CD14-positive monocyte (primary cell): Measurements from ENCODE around the gene ASNSD1. TPM values are rescaled to one million over a fixed set of nuclear protein-coding genes. Genes with fewer than 3 reads are reported as not detected.
"Not testable (repeated sequence)": the region's sequence is repeated elsewhere in the genome, so short reads cannot be mapped to it uniquely, and the experiment has no call there.

Source experiments
- DNase-seq, 3 donors: peaks; one replicate each; pipeline ENCODE4 v3.0.0-alpha.2; 2011 to 2022
- H2AFZ ChIP-seq: 2 replicates; pipeline ENCODE4 v1.6.0; 2012; ENCODE audit warnings: mild to moderate bottlenecking, low read depth, low read length, inconsistent platforms; ENCODE audit not compliant: insufficient read depth, poor library complexity, severe bottlenecking
- H3K27ac ChIP-seq, 2 donors: 1 replicate in 1 of 2; 2 replicates in 1 of 2; pipeline ENCODE4 v1.5.1; 2012 to 2013; ENCODE audit warnings: low read length in 2 of 2, control low read depth in 1 of 2, inconsistent platforms in 1 of 2, low read depth in 1 of 2, mild to moderate bottlenecking in 1 of 2
- H3K27me3 ChIP-seq, 2 donors: one replicate each; pipeline versions ENCODE4 v1.6.0 to v1.6.1; 2011 to 2013; ENCODE audit warnings: low read length in 2 of 2; ENCODE audit not compliant: control insufficient read depth in 2 of 2, insufficient read depth in 2 of 2
- H3K36me3 ChIP-seq, 2 donors: replicated peaks in 1 of 2; 1 replicate in 1 of 2; 2 replicates in 1 of 2; pipeline versions ENCODE4 v1.5.1 to v1.6.1; 2012 to 2013; ENCODE audit warnings: low read length in 2 of 2, control low read depth in 1 of 2, inconsistent platforms in 1 of 2, mild to moderate bottlenecking in 1 of 2; ENCODE audit not compliant: insufficient read depth in 2 of 2, control insufficient read depth in 1 of 2
- H3K4me1 ChIP-seq, 2 donors: 1 replicate in 1 of 2; 2 replicates in 1 of 2; pipeline versions ENCODE4 v1.5.1 to v1.6.1; 2012 to 2013; ENCODE audit warnings: low read length in 2 of 2, control low read depth in 1 of 2, inconsistent platforms in 1 of 2, mild to moderate bottlenecking in 1 of 2, moderate library complexity in 1 of 2; ENCODE audit not compliant: insufficient read depth in 2 of 2, control insufficient read depth in 1 of 2
- H3K4me2 ChIP-seq: replicated peaks from 2 replicates; pipeline ENCODE3; 2012; ENCODE audit warnings: low read length, moderate library complexity, mild to moderate bottlenecking; ENCODE audit not compliant: poor library complexity, severe bottlenecking; ENCODE audit errors: extremely low read depth
- H3K4me3 ChIP-seq, 3 experiments: fragments of 200-600 bp in 1 of 3; sonication (generic) in 1 of 3; replicated peaks in 1 of 3; 1 replicate in 2 of 3; 2 replicates in 1 of 3; pipeline ENCODE4 v1.5.1; 2011 to 2013; ENCODE audit warnings: low read length in 3 of 3, mild to moderate bottlenecking in 3 of 3, control low read depth in 2 of 3, low read depth in 2 of 3, inconsistent platforms in 1 of 3, moderate library complexity in 1 of 3
- H3K79me2 ChIP-seq: 2 replicates; pipeline ENCODE4 v1.6.0; 2012; ENCODE audit warnings: mild to moderate bottlenecking, control low read depth, inconsistent platforms, low read length, moderate library complexity; ENCODE audit not compliant: insufficient read depth
- H3K9ac ChIP-seq: 2 replicates; pipeline ENCODE4 v1.6.0; 2017; ENCODE audit warnings: low read length, mild to moderate bottlenecking; ENCODE audit not compliant: insufficient read depth, poor library complexity, severe bottlenecking
- H3K9me3 ChIP-seq, 2 donors: replicated peaks in 1 of 2; 1 replicate in 1 of 2; 2 replicates in 1 of 2; pipeline versions ENCODE4 v1.5.1 to v1.6.1; 2012 to 2013; ENCODE audit warnings: low read length in 2 of 2, control low read depth in 1 of 2; ENCODE audit not compliant: control insufficient read depth in 1 of 2, insufficient read depth in 1 of 2
- H4K20me1 ChIP-seq: 2 replicates; pipeline ENCODE4 v1.6.0; 2012; ENCODE audit warnings: mild to moderate bottlenecking, low read length, control low read depth, moderate library complexity; ENCODE audit not compliant: insufficient read depth
- H3K27ac Mint-ChIP-seq, 7 donors: one replicate each; pipeline ENCODE4 v1.8.0; 2020; ENCODE audit warnings: mild to moderate bottlenecking in 7 of 7, mixed read lengths in 7 of 7, moderate library complexity in 6 of 7, inconsistent platforms in 2 of 7
- H3K27me3 Mint-ChIP-seq, 3 donors: one replicate each; pipeline ENCODE4 v1.8.0; 2021 to 2022; ENCODE audit warnings: low read depth in 3 of 3, mild to moderate bottlenecking in 3 of 3, mixed read lengths in 3 of 3, moderate library complexity in 3 of 3, inconsistent platforms in 1 of 3
- H3K36me3 Mint-ChIP-seq, 2 donors: one replicate each; pipeline ENCODE4 v1.8.0; 2020; ENCODE audit warnings: mixed read lengths in 2 of 2, inconsistent platforms in 1 of 2, mild to moderate bottlenecking in 1 of 2
- H3K4me1 Mint-ChIP-seq: one replicate; pipeline ENCODE4 v1.8.0; 2020; ENCODE audit warnings: mild to moderate bottlenecking, mixed read lengths
- H3K4me3 Mint-ChIP-seq, 2 donors: one replicate each; pipeline ENCODE4 v1.8.0; 2020; ENCODE audit warnings: mild to moderate bottlenecking in 2 of 2, mixed read lengths in 2 of 2, moderate library complexity in 1 of 2
- H3K9me3 Mint-ChIP-seq, 7 donors: one replicate each; pipeline ENCODE4 v1.8.0; 2020 to 2022; ENCODE audit warnings: mixed read lengths in 7 of 7, mild to moderate bottlenecking in 6 of 7, moderate library complexity in 6 of 7, inconsistent platforms in 2 of 7
- CTCF ChIP-seq: fragments of 200-600 bp; IDR thresholded peaks from one replicate; pipeline ENCODE4 v1.8.0; 2022; ENCODE audit warnings: antibody characterized with exemption, mild to moderate bottlenecking
- WGBS: methylation state at CpG from one replicate; pipeline ENCODE4 v1.1.5; 2013; ENCODE audit warnings: missing lambda C conversion rate; ENCODE audit not compliant: insufficient coverage; 5-methylcytosine and 5-hydroxymethylcytosine counted together
- intact Hi-C, 2 donors: fragments of 100-400 bp; cut with micrococcal nuclease; formaldehyde crosslinking; loops; one replicate each; pipeline versions ENCODE4 v1.15.0 to v1.15.1; 2023
- polyA plus RNA-seq, 3 donors: library from polyadenylated mRNA; depleted of rRNA in 1 of 3; unstranded in 2 of 3; stranded (reverse) in 1 of 3; fragments of 300-500 nt in 2 of 3; fragments of >200 nt in 1 of 3; fragmentation: Illumina TruSeq in 2 of 3; gene quantifications; 1 replicate in 2 of 3; 2 replicates in 1 of 3; pipeline ENCODE4 v1.2.3, GENCODE V29; 2012 to 2021

ASNSD1 gene
- polyA plus RNA-seq, 3 donors, result 8.6 to 27.1 (median 26.6) TPM

- Histone ChIP-seq H3K27me3 (no peaks in the 10 kb centered on the region), H3K4me3 (peak overlapping the region in 1 of 3 experiments; percentile 85), H3K79me2 (peaks cover 30% of the 10 kb centered on the region), H3K27ac (no peak overlapping the region), H3K4me2 (peak overlapping the region; percentile 79), H4K20me1 (no peaks in the 10 kb centered on the region), H2AFZ (no peak overlapping the region), H3K9me3 (no peaks in the 10 kb centered on the region), H3K4me1 (peaks cover 31% of the 10 kb centered on the region in 2 donors), H3K36me3 (peaks cover 22 to 26% of the 10 kb centered on the region in 2 donors), H3K9ac (no peak overlapping the region)
- Mint-ChIP-seq H3K27ac (peak overlapping the region in 2 of 7 donors; percentile 6 to 12), H3K9me3 (no peaks in the 10 kb centered on the region), H3K4me3 (peak overlapping the region in 1 of 2 donors; percentile 24), H3K36me3 (peaks cover 28 to 31% of the 10 kb centered on the region in 2 donors), H3K27me3 (no peaks in the 10 kb centered on the region), H3K4me1 (peaks cover 26% of the 10 kb centered on the region)
- intact Hi-C loops, result loop anchor here (5.0 to 10.0 kb wide), 3 partner anchors 35 to 220 kb away; partner anchors contain the start of genes ORMDL1 (in 1 of the 2), PMS1 (in 1 of the 2) and WDR75 (in 1 of the 2)
- DNase-seq, result no peak
- TF ChIP-seq CTCF, result no peak
- no CpG with 5 or more reads among the region's 5 CpGs for WGBS
Observed at GRCh38 chr2:189662669-189663226, 1.5 kb downstream of the ASNSD1 start.

- not testable (repeated sequence) for H3K27ac ChIP-seq, H3K27ac Mint-ChIP-seq, H4K20me1 ChIP-seq, H2AFZ ChIP-seq, H3K9me3 ChIP-seq, DNase-seq, H3K9ac ChIP-seq, H3K4me2 ChIP-seq, H3K9me3 Mint-ChIP-seq, H3K4me3 ChIP-seq, H3K4me3 Mint-ChIP-seq, H3K27me3 Mint-ChIP-seq, H3K27me3 ChIP-seq
- Histone ChIP-seq H3K36me3 (peaks cover 27 to 32% of the 10 kb centered on the region in 2 donors), H3K4me1 (peaks cover 25 to 26% of the 10 kb centered on the region in 2 donors), H3K79me2 (peaks cover 30% of the 10 kb centered on the region)
- H3K36me3 Mint-ChIP-seq, result peaks cover 34% of the 10 kb centered on the region in 2 donors
- intact Hi-C loops, result loop anchor here (5.0 to 10.0 kb wide), 3 partner anchors 34 to 221 kb away; partner anchors contain the start of genes ORMDL1 (in 1 of the 2), PMS1 (in 1 of the 2) and WDR75 (in 1 of the 2)
- 96% methylated on average over 5 of the region's 12 CpGs for WGBS
- H3K4me1 Mint-ChIP-seq, result peaks cover 20% of the 10 kb centered on the region
Observed at GRCh38 chr2:189663319-189663718, 2.1 kb downstream of the ASNSD1 start.
